GM18498 (cell line): ENCODE results near the gene TEKT3.

Experiments used
- ATAC-seq: cut with Tn5 transposase; IDR thresholded peaks from one replicate; pipeline ENCODE4 v1.9.1; 2021; ENCODE audit warnings: mild to moderate bottlenecking, moderate library complexity; ENCODE audit not compliant: unreplicated experiment

TEKT3 gene

DNA sequence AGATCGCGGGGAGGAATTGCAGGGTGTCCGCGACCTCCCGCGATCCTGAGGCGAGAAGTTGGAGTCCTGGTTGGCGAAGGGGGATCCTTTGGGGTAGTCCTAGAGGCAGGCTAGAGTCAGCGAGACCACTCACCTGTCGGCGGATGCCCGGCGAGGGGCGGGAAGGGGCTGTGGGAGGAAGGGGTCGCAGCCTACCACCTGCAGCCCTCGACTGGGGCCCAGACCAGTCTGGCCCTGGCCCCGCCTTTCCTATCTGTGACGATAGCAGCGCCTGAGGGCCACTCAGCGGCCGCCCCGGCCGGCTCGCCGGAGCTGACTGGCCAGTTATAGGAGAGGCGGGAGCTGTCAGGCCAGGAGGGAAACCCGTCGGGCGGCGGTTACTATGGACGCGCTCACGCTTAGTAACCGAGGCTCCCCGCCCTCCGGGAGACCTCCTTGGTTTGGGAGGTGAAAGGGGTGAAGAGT lies at the start of gene TEKT3:
TSS of gene TEKT3 (minus strand) at position 213 of the 465 bp plus-strand sequence. CDS start 10,012 bp downstream, outside the sequence.
- ATAC-seq, result no peak

DNA sequence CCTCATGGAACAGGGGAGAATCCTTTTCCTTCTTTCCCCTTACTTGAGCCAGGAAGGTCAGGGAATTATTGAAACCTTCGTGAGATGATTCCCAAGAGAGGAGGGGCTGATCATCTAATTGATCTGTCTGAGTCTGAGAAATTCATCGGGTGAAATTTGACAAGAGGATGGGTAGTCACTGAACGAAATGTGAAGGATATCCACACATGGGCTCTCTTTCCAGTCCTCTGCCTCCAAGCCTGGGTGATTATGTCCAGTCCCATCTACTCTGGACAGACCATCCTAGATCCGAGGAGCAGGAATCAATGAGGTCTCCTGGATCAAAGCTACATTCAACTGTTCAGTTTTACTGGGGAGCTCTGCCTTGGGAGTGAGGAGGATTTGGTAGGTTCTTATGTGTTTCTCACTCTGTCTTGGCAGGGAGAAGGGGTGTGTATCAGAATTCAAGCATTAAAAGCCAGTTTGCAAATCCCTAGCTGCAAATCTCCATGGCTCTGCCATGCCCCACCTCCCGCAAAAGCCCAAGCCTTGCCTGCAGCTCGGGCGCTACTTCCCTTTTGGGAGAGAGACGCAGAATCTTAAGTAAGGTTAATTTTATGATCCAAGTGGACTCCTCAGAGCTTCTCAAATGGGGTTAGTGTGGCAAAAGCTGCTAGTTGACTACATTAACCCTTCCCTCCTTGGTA lies 47.1 kb upstream of the TEKT3 start:
- no peak for ATAC-seq

DNA sequence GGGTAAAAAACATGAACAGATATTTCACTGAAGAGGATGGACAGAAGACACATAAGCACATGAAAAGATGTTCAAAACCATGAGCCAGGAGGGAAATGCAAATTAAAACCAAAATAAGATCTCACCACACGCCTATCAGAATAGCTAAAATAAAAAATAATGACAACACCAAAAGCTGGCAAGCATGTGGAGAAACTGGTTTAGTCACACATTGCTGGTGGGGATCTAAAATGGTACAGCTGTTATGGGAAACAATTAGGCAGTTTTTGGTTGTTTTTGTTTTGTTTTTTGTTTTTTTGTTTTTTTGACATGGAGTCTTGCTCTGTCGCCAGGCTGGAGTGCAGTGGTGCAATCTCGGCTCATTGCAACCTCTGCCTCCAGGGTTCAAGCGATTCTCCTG lies 44.7 kb upstream of the TEKT3 start:
- no peak for ATAC-seq

DNA sequence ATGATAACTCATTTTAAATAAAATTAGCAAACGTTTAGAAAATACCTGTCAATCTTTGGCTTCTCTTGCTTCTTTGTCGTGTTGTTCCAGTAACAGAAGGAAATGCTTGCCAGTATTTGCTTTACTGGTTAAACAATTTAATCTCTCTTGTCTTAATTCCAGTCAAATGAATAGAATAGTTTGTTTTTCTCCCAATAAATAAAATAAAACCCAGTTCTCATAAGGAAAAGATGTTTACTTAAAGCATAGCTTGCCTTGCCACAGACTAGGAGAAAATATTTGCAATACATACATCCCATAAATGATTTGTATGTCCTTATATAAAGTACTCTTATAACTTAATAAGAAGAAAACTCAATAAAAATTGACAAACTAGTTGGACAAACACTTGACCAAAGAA lies 43.9 kb upstream of the TEKT3 start:
- ATAC-seq, result no peak

DNA sequence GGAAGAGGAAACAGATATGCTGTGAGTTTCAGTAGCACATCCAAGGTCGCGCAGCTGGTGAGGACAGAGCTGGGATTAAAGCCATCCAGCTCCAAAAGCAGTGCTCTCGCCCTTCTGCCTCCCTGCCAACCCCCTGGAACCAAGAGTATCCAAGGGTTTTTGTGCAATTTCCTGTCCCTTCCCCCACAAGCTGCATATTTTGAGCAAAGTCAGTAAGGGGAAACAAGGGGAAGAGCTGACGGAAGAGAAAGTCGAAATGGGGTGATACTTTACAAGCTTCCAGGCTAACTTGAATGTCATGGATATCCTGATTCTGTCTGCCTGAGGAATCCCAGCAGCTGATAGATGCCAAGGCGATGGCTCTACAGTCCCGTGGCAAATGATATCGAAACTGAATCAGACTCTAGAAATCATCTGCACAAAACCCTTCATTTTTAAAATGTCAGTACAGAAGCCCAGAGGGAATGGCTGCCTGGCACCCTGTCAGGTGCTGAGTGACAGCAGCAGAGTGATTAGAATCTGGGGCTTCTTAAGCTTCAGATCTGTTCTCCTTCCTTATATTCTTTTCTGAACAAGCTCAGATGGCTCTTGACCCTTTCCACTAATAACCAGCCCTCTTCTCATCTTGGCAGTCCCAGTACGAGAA lies 42.9 kb upstream of the TEKT3 start:
- ATAC-seq, result no peak

DNA sequence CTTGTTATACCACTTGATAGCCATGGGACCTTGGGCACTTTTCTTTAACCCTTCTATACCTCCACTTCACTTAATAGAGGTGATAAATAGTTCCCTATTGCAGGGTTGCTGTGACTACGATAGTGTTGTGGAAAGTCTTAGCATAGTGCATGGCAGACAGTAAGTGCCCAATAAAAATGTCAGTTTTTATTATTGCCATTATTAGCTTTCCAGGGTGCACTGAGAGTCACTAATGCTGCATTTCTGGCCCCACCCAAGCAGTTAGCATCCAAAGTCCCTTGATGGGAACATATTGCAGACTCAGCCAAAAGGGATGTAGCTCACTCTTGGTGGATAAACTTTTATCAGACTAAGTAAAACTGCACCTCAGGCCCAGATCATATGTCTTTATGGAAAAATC lies 41.5 kb upstream of the TEKT3 start:
- ATAC-seq, result no peak

DNA sequence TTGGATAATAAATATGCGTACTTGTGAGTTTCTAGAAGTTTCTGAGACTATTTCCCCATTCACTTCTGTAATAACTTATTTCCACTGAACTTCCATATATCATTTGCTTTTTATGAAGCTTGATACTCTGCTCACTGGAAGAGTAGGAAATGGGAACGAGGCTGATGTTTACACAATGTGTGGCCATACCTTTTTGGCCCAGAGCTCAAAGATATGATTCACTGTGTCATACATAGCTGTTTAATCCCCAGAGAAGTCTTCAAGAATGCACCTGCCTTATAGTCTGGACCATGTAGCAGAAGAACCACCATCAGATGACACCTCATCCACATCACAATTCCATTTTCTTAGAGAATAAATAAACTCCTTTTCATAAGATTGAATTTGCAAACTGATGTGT lies 40.3 kb upstream of the TEKT3 start:
- no peak for ATAC-seq

DNA sequence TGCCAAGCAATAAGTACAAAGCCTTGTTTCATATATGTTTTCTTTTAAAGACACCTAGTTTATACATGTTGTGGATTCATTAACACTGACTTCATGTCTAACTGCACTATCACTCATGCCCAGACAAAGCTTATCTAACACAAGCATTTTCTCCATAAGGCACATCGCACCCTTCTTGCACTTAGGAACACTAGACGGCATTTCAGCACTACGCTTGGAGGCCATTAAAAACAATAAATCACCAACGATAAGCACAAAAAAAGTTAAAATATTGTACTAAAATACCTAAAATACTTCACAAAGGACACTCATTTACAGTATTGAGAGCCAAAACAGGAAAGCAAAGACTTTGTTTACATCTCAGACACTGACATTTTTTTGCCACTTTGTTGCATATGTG lies 39.0 kb upstream of the TEKT3 start:
- ATAC-seq, result no peak

DNA sequence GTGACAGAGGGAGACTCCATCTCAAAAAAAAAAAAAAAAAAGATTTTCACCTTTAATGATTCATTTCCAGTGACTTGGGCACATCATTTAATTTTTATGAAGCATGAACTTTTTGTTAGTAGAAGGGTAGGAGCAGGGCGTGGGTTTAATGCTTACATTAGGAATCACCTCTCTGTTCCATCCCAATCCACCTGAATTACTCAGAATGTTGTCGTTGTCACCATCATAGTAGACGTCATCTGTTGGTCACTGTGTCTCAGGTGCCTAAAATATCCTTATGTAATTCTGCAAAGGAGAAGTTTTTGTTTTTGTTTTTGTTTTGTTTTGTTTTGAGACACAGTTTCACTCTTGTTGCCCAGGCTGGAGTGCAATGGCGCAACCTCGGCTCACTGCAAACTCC lies 38.3 kb upstream of the TEKT3 start:
- ATAC-seq, result no peak

DNA sequence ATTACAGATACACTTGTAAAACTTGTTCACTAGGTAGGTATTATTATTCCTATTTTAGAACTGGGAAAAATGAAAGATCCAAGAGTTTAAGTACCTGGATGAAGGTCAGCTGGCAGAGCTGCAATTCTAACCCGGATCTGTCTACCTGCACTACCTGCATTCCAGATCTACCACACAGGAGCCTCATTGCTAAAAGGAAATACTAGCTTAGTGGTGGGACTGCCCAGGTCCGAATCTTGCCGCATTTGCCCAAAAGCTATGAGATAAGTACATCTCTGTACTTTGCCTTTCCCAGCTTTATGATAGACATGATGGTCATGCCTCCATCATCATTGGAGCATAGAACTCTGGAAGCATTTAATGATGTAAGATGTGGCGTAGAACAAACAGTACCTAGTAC lies 36.8 kb upstream of the TEKT3 start:
- no peak for ATAC-seq

DNA sequence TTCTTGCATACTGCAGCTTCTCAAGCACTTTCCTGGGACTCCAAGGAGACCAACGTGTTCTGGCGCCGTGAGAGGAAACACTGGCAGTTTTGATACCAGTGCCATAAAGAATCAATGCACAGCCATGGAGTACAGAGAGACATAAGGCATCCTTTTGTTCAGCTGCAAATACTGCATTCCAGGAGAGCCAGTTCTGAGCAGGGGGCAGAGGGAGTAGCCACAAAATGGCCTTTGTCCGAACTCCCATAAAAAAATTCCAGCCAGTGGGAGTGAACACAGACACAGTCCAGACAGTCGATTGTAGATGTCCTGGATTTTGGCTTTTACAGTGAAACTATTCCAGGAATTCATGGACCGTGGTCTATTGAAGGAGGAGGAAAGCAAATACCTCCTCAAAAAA lies 36.2 kb upstream of the TEKT3 start:
- no peak for ATAC-seq

DNA sequence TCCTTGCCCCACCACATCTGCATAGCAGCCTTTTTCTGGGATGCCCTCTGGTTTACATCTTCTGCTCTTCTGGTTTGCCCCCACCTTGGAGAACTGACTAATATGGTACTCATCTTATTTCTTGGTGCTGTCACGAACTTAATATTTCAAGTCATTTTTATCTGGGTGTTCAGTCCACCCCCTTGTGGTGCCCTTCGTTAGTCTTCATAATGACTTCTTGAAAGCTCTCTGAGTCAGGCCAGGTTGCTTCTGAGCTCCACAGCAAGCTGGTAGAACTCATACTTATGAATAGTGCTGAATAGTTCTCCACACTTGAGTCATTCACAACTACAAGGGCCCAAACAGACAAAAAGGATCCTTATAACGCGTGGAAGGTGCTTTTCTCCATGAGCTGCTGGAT lies 35.8 kb upstream of the TEKT3 start:
- no peak for ATAC-seq

DNA sequence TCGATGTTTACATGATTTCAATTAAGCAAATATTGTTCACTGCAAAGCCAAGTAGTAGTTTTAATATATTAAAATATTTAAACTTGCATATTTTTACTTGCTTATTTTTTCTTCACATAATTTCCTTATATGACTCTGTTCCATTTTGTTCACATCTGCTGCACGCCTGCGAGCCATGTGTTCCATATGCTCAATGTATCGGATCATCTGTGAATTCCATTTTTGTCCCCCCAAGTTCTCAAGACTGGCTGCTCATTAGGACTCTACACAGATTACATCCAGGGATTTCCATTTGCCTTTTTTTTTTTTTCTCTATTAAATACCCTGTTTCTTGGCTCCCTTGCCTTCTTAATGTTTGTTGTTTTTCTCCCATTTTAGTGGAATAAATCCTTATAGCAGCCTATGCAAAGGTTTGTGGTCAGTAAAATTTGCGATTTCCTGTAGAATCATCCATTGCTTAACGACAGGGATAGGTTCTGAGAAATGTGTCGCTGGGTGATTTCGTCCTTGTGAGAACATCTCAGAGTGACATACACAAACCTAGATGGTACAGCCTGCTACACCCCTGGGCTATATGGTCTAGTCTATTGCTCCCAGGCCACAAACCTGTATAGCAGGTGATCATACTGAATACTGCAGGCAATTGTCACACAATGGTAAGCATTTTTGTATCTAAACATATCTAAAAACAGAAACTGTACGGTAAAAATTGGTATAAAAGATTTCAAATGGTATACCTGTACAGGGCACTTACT lies 30.2 kb upstream of the TEKT3 start:
- no peak for ATAC-seq

DNA sequence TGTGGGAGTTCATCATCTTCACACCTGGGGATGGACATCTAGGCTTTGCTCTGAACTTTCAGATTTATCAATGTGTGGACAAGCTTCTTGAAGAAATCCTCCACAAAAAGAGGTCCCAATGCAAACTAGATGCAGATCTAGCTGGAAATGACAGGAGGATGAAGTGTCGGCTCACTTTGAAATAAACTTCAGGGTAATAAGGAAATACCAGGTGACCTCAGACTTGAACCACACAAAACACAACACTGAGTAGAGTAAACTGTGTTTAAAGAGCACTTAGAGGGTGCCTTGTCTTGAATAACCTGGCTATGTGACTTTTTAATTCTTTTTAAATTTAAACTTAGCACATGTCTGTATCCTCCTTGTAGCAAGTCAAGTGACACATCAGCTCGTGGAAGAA lies 27.2 kb upstream of the TEKT3 start:
- no peak for ATAC-seq

DNA sequence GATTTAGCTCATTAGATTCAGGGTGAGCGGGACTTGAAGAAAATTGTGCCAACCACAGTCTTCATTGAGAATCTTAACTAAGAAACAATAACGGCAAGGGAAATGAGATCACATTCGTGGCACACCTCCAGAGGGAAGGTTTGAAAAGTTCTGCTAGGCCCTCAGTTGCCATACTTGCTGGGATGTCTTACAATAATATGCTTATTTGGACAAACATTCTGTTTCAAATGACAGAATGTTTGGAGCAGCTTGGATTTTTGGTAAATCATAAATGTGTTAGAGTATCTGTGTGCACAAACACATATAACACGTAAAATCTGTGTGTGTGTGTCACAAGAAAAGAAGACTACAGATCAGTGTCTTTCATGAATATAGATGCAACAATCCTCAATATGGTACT lies 24.6 kb upstream of the TEKT3 start:
- no peak for ATAC-seq

DNA sequence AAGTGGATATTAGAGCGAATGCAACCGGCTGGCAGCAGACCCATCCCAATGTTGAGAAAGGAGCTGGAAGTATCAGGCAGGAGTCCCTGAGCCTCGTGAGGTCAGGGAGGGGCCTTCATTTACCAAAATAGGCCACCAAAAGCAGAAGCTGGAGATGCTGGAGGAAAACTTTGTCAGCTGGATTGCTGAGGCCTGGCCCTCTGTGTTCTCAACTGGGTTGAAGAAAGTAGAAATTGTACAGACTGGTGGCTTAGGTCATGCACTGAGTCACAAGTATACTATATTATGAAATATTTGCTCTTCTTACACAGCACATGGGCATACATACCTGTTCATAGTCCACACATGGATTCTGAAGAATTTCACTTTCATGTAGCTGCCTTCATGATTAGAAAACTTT lies 23.2 kb upstream of the TEKT3 start:
- no peak for ATAC-seq

DNA sequence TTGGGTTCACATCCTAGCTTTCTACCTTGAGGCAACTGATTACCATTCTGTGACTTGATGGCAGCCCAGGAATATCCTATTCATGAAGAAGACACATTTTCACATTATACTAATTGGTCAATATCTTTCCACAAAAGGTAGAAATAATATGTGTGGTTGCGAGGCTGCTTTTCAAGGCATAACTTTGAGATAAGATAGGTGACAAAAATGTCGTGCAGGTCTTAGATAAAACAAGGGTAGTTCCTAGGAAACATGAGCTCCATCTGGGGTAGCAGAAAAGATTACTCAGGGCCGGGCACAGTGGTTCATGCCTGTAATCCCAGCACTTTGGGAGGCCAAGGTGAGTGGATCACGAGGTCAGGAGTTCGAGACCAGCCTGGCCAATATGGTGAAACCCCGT lies 22.3 kb upstream of the TEKT3 start:
- ATAC-seq, result no peak

DNA sequence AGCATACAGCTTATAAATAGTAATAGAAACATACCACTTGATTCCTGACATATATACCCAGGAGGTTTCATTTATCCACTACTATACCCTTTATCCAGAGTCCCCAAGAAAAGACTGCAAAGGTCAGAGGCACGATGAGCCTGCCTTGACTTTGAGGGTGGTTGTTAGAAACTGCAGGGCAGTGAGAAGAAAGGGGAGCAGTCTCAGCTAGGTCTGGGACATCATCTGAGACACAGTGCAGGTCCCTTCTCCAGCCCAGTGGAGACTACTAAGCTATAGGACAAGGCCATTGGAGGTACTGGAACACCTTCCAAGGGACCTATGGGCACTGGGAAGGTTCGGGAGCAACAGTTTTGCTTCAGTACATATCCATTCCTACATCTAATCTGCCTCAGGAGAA lies 20.2 kb upstream of the TEKT3 start:
- no peak for ATAC-seq

DNA sequence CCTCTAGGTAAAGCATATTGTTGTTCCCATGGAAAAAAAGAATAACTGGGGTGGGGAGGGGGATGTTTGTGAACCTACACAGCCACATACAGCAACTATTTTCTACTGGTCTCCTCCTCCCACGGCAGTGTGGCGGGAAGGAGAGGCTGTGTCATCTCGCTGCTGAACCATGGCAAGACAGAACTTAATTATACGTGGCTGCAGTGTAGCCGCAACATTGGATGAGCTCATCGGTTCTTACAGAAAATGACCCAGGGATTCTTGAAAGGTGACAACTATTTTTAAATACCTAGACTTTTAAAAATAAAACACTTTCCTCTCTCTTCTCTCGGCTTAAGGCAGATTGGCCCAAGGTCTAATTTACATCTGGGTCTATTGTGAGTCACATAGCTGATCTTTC lies 19.8 kb upstream of the TEKT3 start:
- ATAC-seq, result no peak

DNA sequence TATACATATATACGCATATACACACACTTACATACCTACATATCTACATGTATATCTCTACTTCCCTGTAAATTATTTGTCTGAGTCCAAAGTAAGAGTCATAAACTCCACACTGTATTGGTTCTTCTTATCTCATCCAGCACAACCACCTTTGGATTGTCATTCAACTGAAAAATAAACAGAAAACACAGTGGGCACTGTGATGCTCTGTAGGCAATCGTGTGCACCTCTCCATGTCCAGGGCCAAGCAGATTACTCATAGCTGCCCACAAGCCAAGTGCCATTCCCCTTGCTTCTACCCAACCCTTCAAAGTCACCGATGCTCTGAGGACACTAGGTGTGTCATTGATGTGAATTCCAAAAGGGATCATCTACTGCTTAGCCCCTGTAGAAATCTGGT lies 12.9 kb upstream of the TEKT3 start:
- no peak for ATAC-seq

DNA sequence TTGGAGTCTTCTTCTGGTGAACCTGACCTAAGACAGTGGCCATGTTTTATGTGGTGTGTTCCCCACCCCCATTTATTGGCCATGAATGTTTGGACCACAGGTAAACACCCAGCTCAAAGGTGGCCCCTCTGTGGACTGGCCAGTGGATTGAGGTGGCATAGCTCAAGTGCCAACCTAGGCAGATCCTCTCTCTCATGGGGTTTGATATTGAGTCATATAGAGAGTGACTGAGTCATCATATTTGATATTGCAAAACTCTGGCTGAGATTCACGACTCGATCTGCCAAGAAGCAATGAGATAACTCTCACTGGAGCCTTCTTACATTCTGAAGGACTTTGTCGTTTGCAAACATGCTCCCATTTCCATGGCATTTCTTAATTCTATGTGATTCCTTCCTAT lies 10.5 kb upstream of the TEKT3 start:
- no peak for ATAC-seq

DNA sequence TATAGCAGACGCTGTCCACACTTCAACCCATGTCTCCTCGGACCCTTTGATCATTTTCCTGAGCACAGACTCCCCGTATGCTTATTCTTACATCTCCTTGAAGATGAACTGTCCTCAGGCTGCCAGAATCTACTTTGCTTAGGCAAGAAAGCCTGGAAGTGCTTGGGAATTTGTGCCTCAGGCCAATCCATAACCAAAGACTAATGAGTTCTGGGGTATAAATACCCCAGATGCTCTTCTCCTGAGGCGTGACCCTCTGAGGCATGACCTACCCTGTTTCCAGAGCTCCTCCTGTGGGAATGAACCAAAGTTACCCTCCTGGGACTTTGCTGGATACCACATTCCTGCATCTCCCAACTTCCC lies 10.1 kb upstream of the TEKT3 start:
- no peak for ATAC-seq
